Stimulated activated CD4-positive, alpha-beta T cell treated with anti-CD3 and anti-CD28 coated beads, Interleukin-15, amount 100 ng/mL, for 48 hours (primary cell): ENCODE measurements around the gene HSPG2.

Experiments used
- DNase-seq, 2 donors: peaks; one replicate each; pipeline ENCODE4 v3.0.0-alpha.2; 2020; ENCODE audit warnings: low read depth in 2 of 2

Gene HSPG2

DNA sequence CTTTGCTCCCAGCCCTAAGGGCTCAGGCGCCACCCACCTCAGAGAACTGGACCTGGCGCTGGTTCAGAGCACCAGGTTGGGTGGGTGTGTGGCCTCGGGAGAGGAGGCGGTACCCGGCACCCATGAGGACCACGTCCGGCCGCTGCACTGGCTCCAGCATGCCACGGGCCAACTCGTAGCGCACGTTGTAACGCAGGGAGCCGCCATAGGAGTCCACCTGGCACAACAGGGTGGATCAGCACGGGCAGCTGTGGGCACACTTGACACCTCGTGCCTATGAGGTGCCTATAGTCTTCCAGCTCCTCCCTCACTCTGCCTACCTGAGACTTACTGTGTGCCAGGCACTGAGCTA, 56.5 kb downstream of the HSPG2 start:
- no peak for DNase-seq

DNA sequence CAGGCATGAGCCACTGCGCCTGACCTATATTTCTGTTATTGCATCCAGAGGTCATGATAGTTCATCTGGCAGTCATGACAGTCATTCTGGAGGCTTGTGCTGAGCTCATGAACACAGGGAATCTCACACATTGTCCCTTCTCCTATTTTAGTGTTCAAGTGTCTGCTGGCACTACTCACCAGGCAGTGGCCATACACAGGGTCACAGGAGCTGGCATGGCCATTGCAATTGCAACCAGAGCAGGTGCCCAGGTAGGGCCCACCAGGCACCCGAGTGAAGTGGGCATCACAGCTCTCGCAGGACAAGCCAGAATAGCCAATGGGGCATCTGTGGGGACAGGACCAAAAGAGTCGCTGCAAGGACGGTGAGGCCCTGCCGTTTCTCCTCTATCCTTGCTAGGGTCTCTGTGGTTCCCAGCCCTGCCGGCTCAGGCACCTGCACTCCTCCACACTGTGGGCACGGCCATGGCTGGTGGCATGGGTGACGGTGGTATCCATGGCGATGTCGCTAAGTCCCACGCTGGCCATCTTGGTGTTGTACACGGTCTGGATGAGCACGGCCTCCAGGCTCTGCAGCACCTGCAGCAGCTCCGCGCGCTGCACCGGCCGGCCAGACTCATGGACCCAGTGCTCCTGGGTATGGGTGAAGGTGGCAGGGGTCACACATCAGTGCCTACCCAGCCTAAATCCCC, 57.0 kb downstream of the HSPG2 start:
- DNase-seq, result no peak

- no peak for DNase-seq
Observed at GRCh38 chr1:21878840-21879478, 58.2 kb downstream of the HSPG2 start.

DNA sequence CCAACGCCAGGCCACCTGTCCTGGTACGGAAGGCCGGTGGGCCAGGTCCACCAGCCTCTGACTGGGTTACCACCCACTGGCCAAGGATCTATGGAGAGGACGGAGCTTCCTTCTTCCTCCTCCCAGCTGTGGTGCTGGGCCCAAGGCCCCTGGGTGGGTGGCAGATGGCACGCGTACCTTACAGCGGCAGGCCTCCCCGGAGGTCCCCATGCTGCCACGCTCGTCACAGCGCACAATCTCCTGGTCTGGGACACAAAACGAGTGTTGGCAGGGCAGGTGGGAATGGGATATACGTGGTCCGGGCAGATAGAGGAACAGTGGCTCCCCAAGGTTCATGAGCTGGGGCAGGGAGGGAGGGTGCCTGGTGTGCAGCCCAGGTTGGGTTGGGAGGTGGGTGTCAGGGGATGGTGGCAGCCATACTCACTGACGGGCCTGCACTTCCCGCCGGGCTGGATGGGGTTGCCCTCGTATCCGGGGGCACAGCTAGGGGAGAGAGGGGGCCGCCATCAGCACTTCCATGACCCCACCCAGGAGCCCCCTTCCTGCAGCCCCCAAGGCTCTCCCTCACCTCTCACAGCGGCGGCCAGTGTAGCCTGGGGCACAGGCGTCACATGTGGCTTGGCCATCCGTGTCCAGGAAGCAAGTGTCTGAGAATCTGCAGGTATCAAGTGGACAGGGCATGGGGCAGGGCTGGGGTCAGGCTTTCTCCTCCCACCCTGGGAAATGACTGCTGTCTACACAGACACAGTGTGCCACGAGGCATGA, 58.9 kb downstream of the HSPG2 start:
- no peak for DNase-seq

GRCh38 chr1:21876267-21876666, 60.8 kb downstream of the HSPG2 start:
- DNase-seq, result no peak

GRCh38 chr1:21875621-21876063, 61.5 kb downstream of the HSPG2 start:
- DNase-seq, result no peak

DNA sequence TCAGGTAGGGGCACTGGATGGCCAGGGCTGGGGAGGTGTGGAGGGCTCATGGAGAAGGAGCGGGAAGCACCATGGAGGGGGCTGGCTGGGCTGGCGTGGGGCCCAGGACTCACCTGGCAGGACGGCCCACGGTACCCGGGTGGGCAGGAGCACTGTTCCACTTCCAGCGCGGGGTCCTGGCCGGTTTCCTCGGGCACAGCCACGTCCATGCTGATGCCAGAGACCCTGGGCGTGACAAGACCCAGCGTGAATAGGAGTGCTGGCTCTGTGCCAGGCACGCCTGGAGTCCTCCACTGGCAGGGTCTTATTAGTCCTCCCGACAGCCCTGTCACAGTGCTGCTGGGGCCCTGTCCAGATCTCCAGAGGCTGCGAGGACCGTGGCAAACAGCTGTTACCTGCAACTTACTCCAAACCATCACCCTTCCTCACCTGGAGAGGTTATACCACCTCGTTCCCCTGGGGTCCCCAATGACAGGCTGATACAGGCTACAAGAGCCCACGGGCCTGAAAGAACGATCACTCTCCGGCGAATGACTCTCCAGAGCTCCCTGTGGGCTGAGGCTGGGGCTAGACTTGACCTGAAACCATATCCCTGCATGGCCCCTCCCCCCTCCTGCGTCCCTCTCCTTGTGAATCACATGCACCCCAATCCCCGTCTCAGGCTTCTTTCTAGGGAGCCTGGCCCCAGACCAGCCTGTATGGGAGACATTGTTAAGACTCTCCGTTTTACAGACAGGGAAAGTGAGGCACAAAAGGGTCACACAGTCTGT, 62.1 kb downstream of the HSPG2 start:
- DNase-seq, result no peak

DNA sequence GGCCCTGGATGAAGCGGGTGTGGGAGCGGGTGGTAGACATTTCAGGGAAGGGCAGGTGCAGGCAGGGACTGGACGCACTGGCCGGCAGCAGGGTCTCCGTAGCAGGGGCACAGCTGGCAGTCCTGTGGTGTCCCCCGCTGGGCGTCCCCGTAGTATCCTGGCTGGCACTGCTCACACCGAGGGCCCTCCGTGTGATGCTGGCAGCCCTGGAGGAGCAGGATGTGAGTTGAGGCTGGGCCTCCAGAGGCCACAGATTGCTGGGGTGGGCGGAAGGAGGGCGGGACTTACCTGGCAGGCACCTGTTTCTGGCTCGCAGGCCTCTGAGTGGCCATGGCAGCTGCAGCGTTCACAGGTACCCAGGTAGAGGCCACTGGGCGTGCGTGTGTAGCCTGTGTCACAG, 62.8 kb downstream of the HSPG2 start:
- no peak for DNase-seq

DNA sequence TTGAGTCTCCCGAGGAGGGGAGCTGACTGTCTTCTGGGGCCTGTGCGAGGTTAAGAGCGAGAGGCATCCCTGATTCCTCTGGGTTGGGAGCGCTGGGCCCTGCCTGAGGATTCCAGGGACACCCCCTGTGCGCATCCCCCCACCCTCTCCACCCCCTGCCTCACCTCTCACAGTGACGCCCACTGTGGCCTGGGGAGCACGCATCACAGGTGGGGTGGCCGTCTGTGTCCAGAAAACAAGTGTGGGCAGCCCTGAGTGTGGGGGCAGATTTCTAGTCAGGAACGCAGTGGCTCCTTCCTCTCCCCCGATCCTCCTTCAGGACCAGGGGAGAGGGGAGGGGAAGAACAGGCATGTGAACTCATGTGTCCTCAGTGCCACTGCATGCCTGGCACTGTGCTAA, 63.3 kb downstream of the HSPG2 start:
- DNase-seq, result no peak

DNA sequence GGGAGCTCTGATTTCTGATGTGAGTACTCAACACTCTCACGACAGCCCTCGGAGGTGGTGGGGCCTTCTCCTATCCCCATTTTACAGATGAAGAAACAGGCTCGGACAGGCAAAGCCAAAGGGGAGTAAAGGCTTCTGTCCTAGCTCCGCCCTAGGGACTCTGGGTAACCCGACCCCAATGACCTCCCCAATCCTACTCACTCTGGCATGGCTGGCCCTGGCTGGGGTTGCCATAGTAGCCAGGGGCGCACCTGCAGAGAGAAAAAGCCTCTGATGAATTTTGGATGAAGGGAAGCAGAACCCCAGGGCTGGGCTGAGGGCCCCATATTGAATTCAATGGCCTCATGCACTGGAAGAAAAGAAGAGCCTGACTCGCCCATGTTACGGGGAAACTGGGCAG, 63.9 kb downstream of the HSPG2 start:
- DNase-seq, result no peak

GRCh38 chr1:21872445-21873079, 64.5 kb downstream of the HSPG2 start:
- DNase-seq, result no peak

DNA sequence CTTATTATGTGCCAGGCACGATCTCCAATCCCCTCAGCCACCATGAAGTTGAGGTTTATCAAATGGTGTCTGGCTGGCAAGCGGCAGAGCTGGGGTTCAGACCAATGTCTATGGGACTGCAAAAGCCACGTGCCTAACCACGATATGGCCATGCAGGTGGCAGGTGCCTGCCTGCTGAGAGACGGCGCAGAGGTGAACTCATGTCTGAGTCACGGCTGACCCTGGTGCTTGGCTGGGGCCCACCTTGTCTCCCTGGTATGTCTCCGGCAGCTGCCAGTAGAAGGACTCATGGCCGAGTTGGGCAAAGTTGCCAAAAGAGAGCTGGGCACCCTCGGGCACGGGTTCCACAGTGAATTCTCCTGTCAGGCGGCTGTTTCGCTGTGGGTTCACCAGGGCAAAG, 65.2 kb downstream of the HSPG2 start:
- no peak for DNase-seq

DNA sequence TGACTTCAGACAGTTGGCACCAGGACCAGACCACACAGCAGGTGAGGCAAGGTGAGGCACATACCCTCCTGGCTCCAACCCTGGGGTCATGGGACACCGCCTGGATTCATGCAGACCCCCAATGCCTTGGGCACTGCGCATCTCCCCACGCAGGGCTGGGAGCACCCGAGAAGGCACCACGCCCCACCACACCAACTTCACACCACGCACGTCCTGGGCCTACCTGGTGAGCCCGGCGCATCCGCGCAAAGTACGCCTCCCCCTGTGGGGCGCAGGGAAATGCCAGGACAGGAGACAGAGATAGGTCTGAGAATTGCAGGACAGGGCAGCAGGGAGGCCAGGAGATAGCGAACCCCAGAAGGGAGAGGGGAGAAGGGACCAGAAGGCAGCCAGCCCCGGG, 66.5 kb downstream of the HSPG2 start:
- no peak for DNase-seq

- no peak for DNase-seq
Observed at GRCh38 chr1:21869620-21870121, 67.4 kb downstream of the HSPG2 start.

- DNase-seq, result no peak
Observed at GRCh38 chr1:21868941-21869454, 68.1 kb downstream of the HSPG2 start.

DNA sequence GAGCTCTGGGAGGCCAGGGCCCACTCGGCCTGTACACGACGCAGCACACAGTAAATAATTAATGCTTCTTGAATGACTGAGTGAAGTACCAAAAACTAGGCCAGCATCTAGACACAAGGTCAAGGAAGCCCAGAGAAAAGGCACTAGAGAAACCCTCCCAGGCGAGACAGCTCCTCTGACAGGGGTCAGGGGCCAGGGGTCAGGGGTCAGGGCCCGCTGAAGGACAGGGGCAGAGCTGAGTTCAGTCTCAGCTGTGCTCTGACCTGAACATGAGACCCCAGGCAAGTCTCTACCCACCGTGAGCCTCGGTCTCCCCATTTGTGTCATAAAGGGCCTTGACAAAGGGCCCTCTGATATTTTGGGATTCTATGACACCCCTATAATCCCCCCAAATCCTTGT, 68.6 kb downstream of the HSPG2 start:
- DNase-seq, result no peak

GRCh38 chr1:21867451-21867996, 69.6 kb downstream of the HSPG2 start:
- DNase-seq, result no peak

- no peak for DNase-seq
Observed at GRCh38 chr1:21866707-21867043, 70.4 kb downstream of the HSPG2 start.

DNA sequence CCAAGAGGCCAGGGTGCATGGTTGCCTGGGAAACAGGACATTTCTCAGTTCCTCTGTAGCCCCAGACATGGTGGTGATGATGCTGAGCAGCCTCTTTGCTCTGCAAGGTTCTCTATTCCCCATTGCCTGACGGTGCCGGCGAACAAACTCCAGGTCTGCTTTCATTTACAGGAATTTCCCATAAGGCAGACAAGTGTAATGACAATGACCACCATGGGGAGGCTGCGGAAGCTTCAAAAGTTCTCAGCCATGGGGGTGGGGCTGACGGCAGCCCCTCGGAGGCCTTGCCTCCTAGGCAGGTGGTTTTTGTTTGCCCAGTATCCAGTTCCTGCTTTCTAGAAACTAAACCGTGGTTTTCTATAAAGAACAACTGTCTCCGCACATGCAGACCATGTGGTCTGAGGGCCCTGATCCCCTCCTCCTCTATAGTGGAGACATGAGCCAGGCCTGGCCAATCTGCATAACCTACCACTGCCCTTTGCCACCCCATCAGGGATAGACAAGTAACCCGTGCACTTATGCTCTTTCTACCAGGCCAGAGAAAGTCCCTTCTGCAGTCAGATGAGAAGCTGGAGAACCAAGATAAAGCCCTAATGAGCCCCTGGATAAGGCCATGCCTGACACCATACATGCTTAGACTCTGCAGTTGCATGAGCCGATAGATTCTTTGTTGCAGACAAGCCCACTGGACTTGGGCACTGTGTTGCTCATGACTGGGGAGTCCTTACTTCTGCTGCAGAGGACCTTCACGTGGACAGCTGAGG, 71.0 kb downstream of the HSPG2 start:
- DNase-seq, result no peak

DNA sequence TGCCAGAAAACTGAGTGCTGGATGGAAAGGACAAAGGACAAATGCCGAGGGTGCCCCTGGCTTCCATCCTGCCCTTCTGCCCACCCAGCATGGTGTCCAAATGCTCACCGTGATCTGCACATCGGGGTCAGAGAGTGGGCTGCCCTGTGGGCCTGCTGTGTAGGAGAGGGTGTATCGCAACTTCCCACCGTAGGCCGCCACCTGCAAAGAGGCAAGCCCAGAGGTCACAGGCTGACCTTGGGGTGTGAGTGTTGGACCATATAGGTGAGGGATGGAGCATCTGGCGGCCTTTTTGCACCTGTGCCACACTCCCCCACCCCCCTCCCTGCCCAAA, 71.5 kb downstream of the HSPG2 start:
- DNase-seq, result no peak

- no peak for DNase-seq
Observed at GRCh38 chr1:21864730-21865129, 72.4 kb downstream of the HSPG2 start.
